Lung (tissue), 12 donors: ENCODE data around the gene CFAP97. TPM values are rescaled to one million over a fixed set of nuclear protein-coding genes. Genes with fewer than 3 reads are reported as not detected.
"Not testable (repeated sequence)": the region's sequence is repeated elsewhere in the genome, so short reads cannot be mapped to it uniquely, and the experiment has no call there.

Experiments
- ATAC-seq: fragments of 200-7000 bp; cut with Tn5 transposase; one replicate; pipeline ENCODE4 v1.9.1; 2020; ENCODE audit warnings: moderate number of reproducible peaks; ENCODE audit not compliant: insufficient read depth, low FRiP score
- DNase-seq, 3 donors: peaks; one replicate each; pipeline ENCODE4 v3.0.0-alpha.2; 2013 to 2017
- H3K27ac ChIP-seq, 2 donors: one replicate each; pipeline ENCODE4 v1.5.1; 2013; ENCODE audit warnings: mild to moderate bottlenecking in 2 of 2, moderate library complexity in 2 of 2, control low read depth in 1 of 2, inconsistent platforms in 1 of 2, low read depth in 1 of 2, low read length in 1 of 2
- H3K27me3 ChIP-seq, 3 donors: one replicate each; pipeline ENCODE4 v1.5.1; 2013; ENCODE audit warnings: low read length in 2 of 3; ENCODE audit not compliant: control insufficient read depth in 3 of 3, insufficient read depth in 3 of 3
- H3K36me3 ChIP-seq, 4 donors: one replicate each; pipeline ENCODE4 v1.5.1; 2013; ENCODE audit warnings: low read length in 4 of 4, mild to moderate bottlenecking in 1 of 4, moderate library complexity in 1 of 4; ENCODE audit not compliant: control insufficient read depth in 4 of 4, insufficient read depth in 4 of 4
- H3K4me1 ChIP-seq, 5 donors: one replicate each; pipeline ENCODE4 v1.5.1; 2013; ENCODE audit warnings: low read length in 5 of 5, mild to moderate bottlenecking in 2 of 5, moderate library complexity in 1 of 5; ENCODE audit not compliant: control insufficient read depth in 5 of 5, insufficient read depth in 5 of 5
- H3K4me3 ChIP-seq: one replicate; pipeline ENCODE4 v1.5.1; 2013; ENCODE audit warnings: mild to moderate bottlenecking, control low read depth, moderate library complexity
- H3K9ac ChIP-seq, 2 donors: one replicate each; pipeline ENCODE4 v1.5.1; 2013; ENCODE audit warnings: low read length in 2 of 2, control low read depth in 1 of 2; ENCODE audit not compliant: insufficient read depth in 1 of 2
- H3K9me3 ChIP-seq, 4 donors: one replicate each; pipeline ENCODE4 v1.5.1; 2013; ENCODE audit warnings: low read length in 3 of 4, mild to moderate bottlenecking in 1 of 4, moderate library complexity in 1 of 4; ENCODE audit not compliant: control insufficient read depth in 4 of 4, insufficient read depth in 3 of 4
- CTCF ChIP-seq: IDR thresholded peaks from 2 replicates; pipeline ENCODE4 v1.5.1; 2012; ENCODE audit warnings: mild to moderate bottlenecking; ENCODE audit errors: control extremely low read depth, extremely low read depth
- WGBS, 2 donors: extraction: QIAGEN DNeasy Blood & Tissue Kit; methylation state at CpG; one replicate each; pipeline ENCODE4 v1.1.7; 2013; 5-methylcytosine and 5-hydroxymethylcytosine counted together
- polyA plus RNA-seq, 2 donors: library from polyadenylated mRNA; stranded (reverse); fragments of 200-250 nt; gene quantifications; one replicate each; pipeline ENCODE4 v1.2.1, GENCODE V29; 2013
- total RNA-seq, 2 donors: library from RNA; depleted of rRNA in 1 of 2; stranded (reverse); fragments of >200 nt in 1 of 2; gene quantifications; one replicate each; pipeline ENCODE4 v1.2.1, GENCODE V29; 2014 to 2021
- donor health status: control.
- donor health status: control.
- donor health status: Bipolar disorder and iron deficiency.
- donor health status: healthy.
- donor health status: DM: yes; HTN: yes; CAD: no.

CFAP97 gene
- total and polyA plus RNA-seq, 4 donors = 5.4 to 39.2 (median 22.0) TPM

DNA sequence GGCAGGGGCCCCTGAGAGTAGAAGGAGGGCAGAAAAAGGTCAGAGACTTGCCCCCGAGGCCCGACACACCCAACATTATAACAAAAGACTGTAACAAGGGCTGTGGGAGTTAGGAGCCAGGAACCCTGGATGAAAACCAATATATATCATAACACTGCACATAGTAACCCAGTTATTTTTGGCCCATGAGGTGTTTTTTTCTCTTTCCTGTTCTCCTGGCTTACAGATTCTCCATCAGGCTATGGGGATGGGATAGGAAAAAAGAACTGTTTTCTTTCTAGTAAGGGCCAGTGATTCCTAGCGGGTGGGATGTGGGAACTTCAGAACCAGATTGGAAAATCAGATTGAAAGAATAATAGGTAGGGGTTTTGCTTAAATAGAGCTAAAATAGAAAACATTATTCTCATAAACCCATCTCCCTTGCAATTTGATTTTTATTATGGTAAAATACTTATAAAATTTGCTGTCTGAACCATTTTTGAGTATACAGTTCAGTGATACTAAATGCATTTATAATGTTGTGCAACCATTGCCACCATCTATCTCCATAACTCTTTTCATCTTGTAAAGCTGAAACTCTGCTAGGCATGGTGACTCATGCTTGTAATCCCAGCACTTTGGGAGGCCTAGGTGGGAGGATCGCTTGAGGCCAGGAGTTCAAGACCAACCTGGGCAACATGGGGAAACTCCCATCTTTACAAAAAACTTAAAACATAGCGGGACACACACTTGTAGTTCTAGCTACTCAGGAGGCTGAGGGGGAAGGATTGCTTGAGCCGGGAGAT lies 39.1 kb upstream of the CFAP97 start:
- Histone ChIP-seq H3K36me3 (no peaks in the 10 kb centered on the region), H3K27me3 (no peaks in the 10 kb centered on the region), H3K4me1 (peaks cover 0 to 5% (median 0%) of the 10 kb centered on the region in 5 donors), H3K9ac (no peak overlapping the region), H3K9me3 (no peaks in the 10 kb centered on the region), H3K27ac (no peak overlapping the region), H3K4me3 (no peak overlapping the region)
- WGBS, 2 donors = 83 to 86% methylated on average over 6 of the region's 6 CpGs
- no peak for TF ChIP-seq CTCF
- ATAC-seq = no peak
- peak in 1 of 3 donors; percentile 17 for DNase-seq

- ATAC-seq, H3K27ac ChIP-seq, H3K36me3 ChIP-seq, H3K4me3 ChIP-seq, H3K27me3 ChIP-seq, H3K9ac ChIP-seq, H3K4me1 ChIP-seq, DNase-seq, H3K9me3 ChIP-seq: not testable (repeated sequence)
- 88 to 94% methylated on average over 5 to 32 of the region's 32 CpGs for WGBS, 2 donors
These were observed 36.7 kb upstream of the CFAP97 start for GRCh38 chr4:185240486-185240885.

- H3K27me3 ChIP-seq = no peaks in the 10 kb centered on the region
- DNase-seq (no peak), ATAC-seq (no peak)
- WGBS, 2 donors = 95 to 97% methylated on average over 4 of the region's 4 CpGs
- H3K27ac ChIP-seq = no peak overlapping the region
- no peaks in the 10 kb centered on the region for H3K9me3 ChIP-seq
- no peak overlapping the region for H3K9ac ChIP-seq
- no peak overlapping the region for H3K4me3 ChIP-seq
- TF ChIP-seq CTCF = no peak
- H3K4me1 ChIP-seq = peaks cover 0 to 5% (median 4%) of the 10 kb centered on the region in 5 donors
- H3K36me3 ChIP-seq = no peaks in the 10 kb centered on the region
These were observed 35.0 kb upstream of the CFAP97 start for GRCh38 chr4:185238750-185239149.

- H3K36me3 ChIP-seq = no peaks in the 10 kb centered on the region
- no peaks in the 10 kb centered on the region for H3K9me3 ChIP-seq
- H3K27me3 ChIP-seq = no peaks in the 10 kb centered on the region
- TF ChIP-seq CTCF = no peak
- H3K4me3 ChIP-seq = no peak overlapping the region
- WGBS, 2 donors = 89 to 93% methylated on average over 5 of the region's 5 CpGs
- ATAC-seq (no peak), DNase-seq (no peak)
- no peak overlapping the region for H3K9ac ChIP-seq
- H3K4me1 ChIP-seq = peaks cover 0 to 5% (median 4%) of the 10 kb centered on the region in 5 donors
- no peak overlapping the region for H3K27ac ChIP-seq
These were observed 34.4 kb upstream of the CFAP97 start for GRCh38 chr4:185238215-185238681.
